Tibial nerve (tissue), 4 donors: Measurements from ENCODE around the gene NT5DC2. TPM values are rescaled to one million over a fixed set of nuclear protein-coding genes. Genes with fewer than 3 reads are reported as not detected.

Experiments used
- DNase-seq, 2 donors: peaks; one replicate each; pipeline ENCODE4 v3.0.0-alpha.2; 2019; ENCODE audit warnings: low spot score in 2 of 2
- H3K27ac ChIP-seq, 4 donors: fragments of 200-600 bp; sonication (generic) in 3 of 4; one replicate each; pipeline ENCODE4 v1.5.1; 2017 to 2019; ENCODE audit warnings: mild to moderate bottlenecking in 1 of 4
- H3K27me3 ChIP-seq, 2 donors: fragments of 200-600 bp; sonication (generic) in 1 of 2; one replicate each; pipeline versions ENCODE4 v1.5.1 to v1.6.0; 2017 to 2019
- H3K36me3 ChIP-seq, 3 donors: fragments of 200-600 bp; sonication (generic); one replicate each; pipeline ENCODE4 v1.5.1; 2018 to 2019
- H3K4me1 ChIP-seq, 4 donors: fragments of 200-600 bp; sonication (generic) in 3 of 4; one replicate each; pipeline ENCODE4 v1.5.1; 2017 to 2019
- H3K4me3 ChIP-seq, 4 donors: fragments of 200-600 bp; sonication (generic) in 3 of 4; one replicate each; pipeline ENCODE4 v1.5.1; 2017 to 2019; ENCODE audit warnings: mild to moderate bottlenecking in 1 of 4, moderate library complexity in 1 of 4
- H3K9me3 ChIP-seq, 4 donors: fragments of 200-600 bp; sonication (generic) in 3 of 4; one replicate each; pipeline ENCODE4 v1.5.1; 2017 to 2019
- EP300 ChIP-seq, 2 donors: sonication (generic); formaldehyde crosslinking; IDR thresholded peaks; one replicate each; pipeline ENCODE4 v1.6.1; 2017; ENCODE audit warnings: antibody characterized with exemption in 2 of 2, mild to moderate bottlenecking in 1 of 2
- POLR2A ChIP-seq, 2 donors: fragments of 450-650 bp; IDR thresholded peaks; one replicate each; pipeline ENCODE4 v1.6.1; 2017; ENCODE audit warnings: antibody characterized with exemption in 2 of 2, mild to moderate bottlenecking in 2 of 2, moderate library complexity in 2 of 2
- WGBS, 2 donors: methylation state at CpG; one replicate each; pipeline ENCODE4 v1.1.5; 2018; 5-methylcytosine and 5-hydroxymethylcytosine counted together
- total RNA-seq, 4 donors: library from RNA; depleted of rRNA; stranded (reverse); fragments of >200 nt; gene quantifications; one replicate each; pipeline ENCODE4 v1.1.0, GENCODE V29; 2016
- TF ChIP-seq, protein P1 (sequence below), 5 experiments: fragments of 200-600 bp in 3 of 5; fragments of 450-650 bp in 2 of 5; sonication (generic) in 3 of 5; IDR thresholded peaks; one replicate each; pipeline ENCODE4 v1.5.1; 2016 to 2019; ENCODE audit warnings: antibody characterized with exemption in 5 of 5, mild to moderate bottlenecking in 3 of 5, moderate library complexity in 2 of 5

The NT5DC2 gene
- 100 to 1,000 TPM in 2 of 4 donors, 10 to 100 TPM in 2; 71.1 to 133 (median 94.2) TPM for total RNA-seq

DNA sequence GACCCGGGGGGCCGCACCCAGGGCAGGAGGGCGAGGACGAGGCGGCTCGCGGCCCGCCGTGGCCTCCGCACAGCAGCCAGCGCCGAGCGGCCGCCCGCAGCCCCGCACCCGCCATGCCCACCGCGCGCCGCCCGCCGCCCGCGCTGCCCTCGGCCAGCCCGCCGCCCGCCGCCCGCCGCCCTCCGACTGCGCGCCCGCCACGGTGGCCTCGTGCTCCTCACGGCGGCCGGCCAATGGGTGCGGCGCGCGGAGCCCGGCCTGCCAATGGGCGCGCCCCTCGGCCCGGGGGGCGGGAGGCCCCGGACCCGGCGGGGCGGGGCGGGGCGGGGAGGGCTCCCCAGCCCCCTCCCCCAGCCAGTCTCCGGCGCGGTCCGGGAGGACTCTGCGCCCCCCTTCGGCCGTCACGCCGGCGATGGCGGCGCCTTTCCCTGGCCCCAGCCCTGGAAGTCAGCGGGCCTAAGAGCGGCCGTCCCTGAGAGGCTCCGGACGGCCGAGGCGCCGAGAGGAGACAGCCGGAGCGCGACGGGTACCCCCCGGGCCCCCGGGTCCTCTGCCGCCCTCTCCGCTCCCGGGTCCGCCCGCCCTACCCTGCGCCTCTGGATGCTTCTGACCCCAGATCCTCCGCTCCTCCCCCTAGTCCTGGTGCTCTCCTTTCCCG is at the start of gene NT5DC2:
Gene NT5DC2, minus strand, starts transcription at position 235 of the 658 bp plus-strand sequence. Its CDS starts 120 bp downstream, at position 115.
- whole genome bisulfite sequencing, 2 donors: 2 to 6% methylated on average over 3 to 22 of the region's 91 CpGs

DNA sequence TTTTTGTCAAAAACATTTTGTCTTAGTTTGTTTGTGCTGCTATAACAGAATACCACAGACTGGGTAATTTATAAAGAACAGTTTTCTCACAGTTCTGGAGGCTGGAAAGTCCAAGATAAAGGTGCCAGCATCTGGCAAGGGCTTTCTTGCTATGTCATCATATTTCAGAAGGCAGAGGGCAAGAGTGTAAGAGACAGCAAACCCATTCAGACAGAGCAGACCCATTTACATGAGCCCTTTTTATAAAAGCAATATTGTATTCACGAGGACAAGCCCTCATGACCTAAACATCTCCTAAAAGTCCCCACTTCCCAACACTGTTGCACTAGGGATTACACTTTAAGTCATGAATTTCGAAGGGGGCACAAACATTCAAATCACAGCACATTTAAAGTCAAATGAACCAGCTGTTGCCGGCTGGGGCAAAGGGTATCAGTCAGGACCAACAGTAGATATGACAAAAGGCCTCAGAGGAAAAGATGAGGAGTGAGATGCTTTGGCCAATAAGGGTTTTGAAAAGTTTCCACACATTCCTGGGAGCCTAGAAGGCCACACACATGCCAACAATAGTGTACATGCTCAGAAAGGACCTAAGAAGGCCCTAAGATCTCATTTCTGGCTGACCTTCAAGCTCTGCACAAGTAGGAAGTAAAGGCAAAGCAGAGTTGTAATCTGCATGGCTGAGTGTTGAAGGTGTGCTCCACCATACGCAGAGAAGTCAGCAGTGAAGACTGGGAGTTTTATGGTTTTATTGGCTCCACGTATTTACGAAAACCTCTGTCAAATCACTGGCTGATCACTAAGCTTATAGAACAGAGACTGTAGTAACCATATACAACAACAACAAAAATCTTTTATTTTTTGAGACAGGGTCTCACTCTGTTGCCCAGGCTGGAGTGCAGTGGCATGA is 40.7 kb upstream of the NT5DC2 start:
- Histone ChIP-seq H3K4me1 (no peaks in the 10 kb centered on the region), H3K4me3 (no peak overlapping the region), H3K36me3 (peaks cover 0 to 75% (median 16%) of the 10 kb centered on the region in 3 donors), H3K27ac (no peak overlapping the region), H3K27me3 (no peaks in the 10 kb centered on the region), H3K9me3 (no peaks in the 10 kb centered on the region)
- 75% methylated on average over 6 of the region's 6 CpGs for WGBS, 2 donors
- no peak for DNase-seq
- TF ChIP-seq EP300 (IDR thresholded peaks at IDR 0.05): no peak
- TF ChIP-seq POLR2A (IDR thresholded peaks at IDR 0.05): no peak
- TF ChIP-seq, protein P1, sequence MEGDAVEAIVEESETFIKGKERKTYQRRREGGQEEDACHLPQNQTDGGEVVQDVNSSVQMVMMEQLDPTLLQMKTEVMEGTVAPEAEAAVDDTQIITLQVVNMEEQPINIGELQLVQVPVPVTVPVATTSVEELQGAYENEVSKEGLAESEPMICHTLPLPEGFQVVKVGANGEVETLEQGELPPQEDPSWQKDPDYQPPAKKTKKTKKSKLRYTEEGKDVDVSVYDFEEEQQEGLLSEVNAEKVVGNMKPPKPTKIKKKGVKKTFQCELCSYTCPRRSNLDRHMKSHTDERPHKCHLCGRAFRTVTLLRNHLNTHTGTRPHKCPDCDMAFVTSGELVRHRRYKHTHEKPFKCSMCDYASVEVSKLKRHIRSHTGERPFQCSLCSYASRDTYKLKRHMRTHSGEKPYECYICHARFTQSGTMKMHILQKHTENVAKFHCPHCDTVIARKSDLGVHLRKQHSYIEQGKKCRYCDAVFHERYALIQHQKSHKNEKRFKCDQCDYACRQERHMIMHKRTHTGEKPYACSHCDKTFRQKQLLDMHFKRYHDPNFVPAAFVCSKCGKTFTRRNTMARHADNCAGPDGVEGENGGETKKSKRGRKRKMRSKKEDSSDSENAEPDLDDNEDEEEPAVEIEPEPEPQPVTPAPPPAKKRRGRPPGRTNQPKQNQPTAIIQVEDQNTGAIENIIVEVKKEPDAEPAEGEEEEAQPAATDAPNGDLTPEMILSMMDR (IDR thresholded peaks at IDR 0.05): no peak

More for the DNA sequence above, at the start of gene NT5DC2:
- TF ChIP-seq, protein P1 (IDR thresholded peaks at IDR 0.05): peak in 1 of 5 experiments; percentile 20
- TF ChIP-seq EP300 (IDR thresholded peaks at IDR 0.05): no peak
- TF ChIP-seq POLR2A (IDR thresholded peaks at IDR 0.05): no peak
- Histone ChIP-seq H3K9me3 (no peaks in the 10 kb centered on the region), H3K4me1 (peaks cover 0 to 75% (median 34%) of the 10 kb centered on the region in 4 donors), H3K27me3 (no peaks in the 10 kb centered on the region), H3K4me3 (peak within 1 kb of the TSS; percentile 58 to 98 (median 77)), H3K36me3 (peaks cover 0 to 7% (median 0%) of the 10 kb centered on the region in 3 donors), H3K27ac (peak within 1 kb of the TSS; percentile 65 to 93 (median 83))
- peak; percentile 44 to 48 for DNase-seq

DNA sequence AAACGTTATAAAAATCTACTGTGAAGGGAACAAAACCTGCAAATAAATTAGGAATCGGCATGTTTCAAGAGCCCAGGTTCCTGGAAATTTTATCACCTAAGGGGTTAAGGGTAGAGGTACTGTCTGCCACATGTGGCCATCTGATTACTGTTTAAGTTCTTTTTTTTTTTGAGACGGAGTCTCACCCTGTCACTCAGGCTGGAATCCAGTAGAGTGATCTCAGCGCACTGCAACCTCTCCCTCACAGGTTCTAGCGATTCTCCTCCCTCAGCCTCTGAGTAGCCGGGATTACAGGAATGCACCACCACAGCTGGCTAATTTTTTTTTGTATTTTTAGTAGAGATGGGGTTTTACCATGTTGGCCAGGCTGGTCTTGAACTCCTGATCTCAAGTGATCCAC is 38.6 kb upstream of the NT5DC2 start:
- no peaks in the 10 kb centered on the region for H3K9me3 ChIP-seq
- 68 to 78% methylated on average over 6 of the region's 6 CpGs for WGBS, 2 donors
- H3K4me3 ChIP-seq: no peak overlapping the region
- H3K36me3 ChIP-seq: peaks cover 0 to 62% (median 7%) of the 10 kb centered on the region in 3 donors
- no peak overlapping the region for H3K27ac ChIP-seq
- DNase-seq: no peak
- H3K27me3 ChIP-seq: no peaks in the 10 kb centered on the region
- H3K4me1 ChIP-seq: no peaks in the 10 kb centered on the region
- TF ChIP-seq EP300 (IDR thresholded peaks at IDR 0.05): no peak
- TF ChIP-seq, protein P1 (IDR thresholded peaks at IDR 0.05): no peak
- no peak for TF ChIP-seq POLR2A (IDR thresholded peaks at IDR 0.05)

DNA sequence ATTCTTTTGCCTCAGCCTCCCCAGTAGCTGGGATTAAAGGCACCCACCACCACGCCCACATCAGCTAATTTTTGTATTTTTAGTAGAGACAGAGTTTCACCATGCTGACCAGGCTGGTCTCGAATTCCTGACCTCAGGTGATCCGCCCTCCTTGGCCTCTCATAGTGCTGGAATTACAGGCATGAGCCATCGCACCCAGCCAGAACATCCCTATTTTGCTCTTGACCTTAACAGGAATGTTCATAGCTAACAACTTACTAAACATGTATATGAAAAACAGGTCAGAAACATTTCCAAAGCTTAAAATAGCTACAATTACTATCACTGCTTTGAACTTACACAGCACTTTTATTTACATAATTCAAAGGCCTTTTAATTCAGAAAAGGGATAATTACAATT is 36.4 kb upstream of the NT5DC2 start:
- no peak overlapping the region for H3K27ac ChIP-seq
- peaks cover 0 to 50% (median 3%) of the 10 kb centered on the region in 3 donors for H3K36me3 ChIP-seq
- TF ChIP-seq EP300 (IDR thresholded peaks at IDR 0.05) (no peak), POLR2A (IDR thresholded peaks at IDR 0.05) (no peak)
- TF ChIP-seq, protein P1 (IDR thresholded peaks at IDR 0.05): no peak
- DNase-seq: no peak
- H3K9me3 ChIP-seq: no peaks in the 10 kb centered on the region
- H3K27me3 ChIP-seq: no peaks in the 10 kb centered on the region
- WGBS, 2 donors: 88 to 93% methylated on average over 4 of the region's 4 CpGs
- H3K4me1 ChIP-seq: no peaks in the 10 kb centered on the region
- H3K4me3 ChIP-seq: no peak overlapping the region
